ENCODE data around the gene SEC16A.

SEC16A gene

GRCh38 chr9:136487672-136488071 is 4.8 kb upstream of the SEC16A start:
- peaks cover 7% of the 10 kb centered on the region for H3K4me1 Mint-ChIP-seq (ENCODE audit: low read depth)
- no peaks in the 10 kb centered on the region for H3K9me3 Mint-ChIP-seq
- H3K27me3 Mint-ChIP-seq = no peaks in the 10 kb centered on the region
- H3K36me3 Mint-ChIP-seq (ENCODE audit: low read depth) = peaks cover 2% of the 10 kb centered on the region
- no peak for DNase-seq
- peak overlapping the region; percentile 22 for H3K27ac Mint-ChIP-seq
- no peak overlapping the region for H3K4me3 Mint-ChIP-seq

DNA sequence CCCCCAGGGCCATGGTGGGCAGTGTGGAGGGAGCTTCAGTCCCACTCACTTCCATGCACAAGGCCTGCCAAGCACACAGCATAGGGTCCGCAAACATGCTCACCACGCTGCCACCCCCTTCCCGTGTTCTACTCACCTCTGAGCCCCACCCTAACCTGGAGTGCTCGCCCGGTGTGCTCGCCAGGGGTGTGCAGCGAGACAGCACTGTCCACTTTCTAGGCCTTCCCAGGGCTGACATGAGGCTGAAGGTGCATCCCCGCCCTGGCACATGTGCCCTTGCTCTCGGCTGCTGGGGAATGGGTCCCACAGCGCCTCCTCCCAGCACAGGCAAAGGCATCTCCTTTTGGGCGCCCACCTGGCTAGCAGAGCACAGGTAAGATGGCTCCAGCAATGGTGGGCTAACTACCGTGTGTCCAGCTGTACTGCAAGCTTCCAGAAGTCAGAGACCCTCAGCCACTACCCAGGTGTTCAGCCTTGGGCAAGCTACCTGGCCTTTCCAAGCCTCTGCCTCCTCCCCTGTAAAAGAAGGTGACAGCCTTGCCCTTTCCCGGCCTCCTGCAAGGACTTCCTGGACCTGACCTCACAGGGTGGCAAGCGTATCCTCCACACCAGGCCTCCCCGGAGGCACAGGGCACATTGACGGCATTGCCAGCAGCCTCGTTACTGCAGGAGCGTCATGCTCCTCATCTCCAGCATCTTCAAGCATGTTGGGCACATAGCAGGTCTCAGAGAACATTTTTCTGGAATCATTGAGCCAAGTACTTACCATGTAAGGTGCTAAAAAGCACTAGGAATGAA is 4.2 kb upstream of the SEC16A start:
- H3K27me3 Mint-ChIP-seq = no peaks in the 10 kb centered on the region
- H3K27ac Mint-ChIP-seq = peak overlapping the region; percentile 22
- H3K9me3 Mint-ChIP-seq = no peaks in the 10 kb centered on the region
- peaks cover 8% of the 10 kb centered on the region for H3K4me1 Mint-ChIP-seq (ENCODE audit: low read depth)
- no peak for DNase-seq
- no peak overlapping the region for H3K4me3 Mint-ChIP-seq
- peaks cover 7% of the 10 kb centered on the region for H3K36me3 Mint-ChIP-seq (ENCODE audit: low read depth)

- peaks cover 15% of the 10 kb centered on the region for H3K36me3 Mint-ChIP-seq (ENCODE audit: low read depth)
- no peak overlapping the region for H3K4me3 Mint-ChIP-seq
- H3K4me1 Mint-ChIP-seq (ENCODE audit: low read depth) = peaks cover 17% of the 10 kb centered on the region
- no peak for DNase-seq
- no peaks in the 10 kb centered on the region for H3K9me3 Mint-ChIP-seq
- peak overlapping the region; percentile 1 for H3K27ac Mint-ChIP-seq
- no peaks in the 10 kb centered on the region for H3K27me3 Mint-ChIP-seq
Observed at GRCh38 chr9:136486131-136486530, 3.3 kb upstream of the SEC16A start.

DNA sequence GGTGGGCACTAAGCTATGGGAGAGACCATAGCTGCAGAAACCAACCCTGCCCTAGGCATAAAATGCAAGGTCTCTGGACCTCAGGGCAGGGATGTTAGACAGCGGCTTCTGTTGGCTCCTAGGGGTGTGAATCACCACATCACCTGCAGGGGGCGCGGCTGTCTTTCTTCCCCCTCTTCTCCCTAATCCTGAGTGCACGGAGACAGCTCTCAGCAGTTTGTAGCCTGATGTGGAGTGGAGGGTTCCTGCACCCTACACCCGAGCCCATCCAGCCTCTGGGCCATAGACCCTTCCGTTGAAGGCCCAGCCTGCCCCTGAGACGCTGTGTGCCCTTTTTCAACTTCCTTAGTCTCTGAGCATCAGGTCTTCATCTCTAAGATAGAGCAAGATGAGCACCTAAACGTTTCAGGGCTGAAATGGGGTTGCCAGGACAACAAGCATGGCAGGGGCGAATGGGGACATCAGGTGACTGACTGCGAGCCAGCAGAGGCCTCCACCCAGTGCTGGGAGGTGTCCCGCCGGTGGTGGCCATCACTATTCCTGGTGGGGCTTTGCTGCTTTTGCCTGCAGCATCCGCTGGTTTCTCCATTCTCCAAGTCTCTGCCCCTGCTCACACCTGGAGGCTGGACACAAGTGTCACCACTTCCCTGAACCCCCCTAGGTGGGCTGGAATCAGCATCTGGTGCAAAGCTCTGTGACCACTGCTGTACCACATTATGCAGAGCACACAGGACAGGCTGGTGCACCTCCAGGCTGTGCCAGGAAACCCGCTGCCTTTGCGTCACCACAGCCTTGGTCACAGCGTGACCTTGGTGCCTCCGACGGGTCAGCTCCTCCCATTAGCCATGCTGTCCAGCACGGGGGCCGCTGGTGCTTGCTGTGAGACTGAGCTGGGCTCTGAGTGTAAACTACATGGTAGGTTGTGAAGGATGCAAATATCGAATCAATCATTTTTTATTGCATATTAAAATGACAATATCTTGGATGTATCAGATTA is 2.5 kb upstream of the SEC16A start:
- peaks cover 18% of the 10 kb centered on the region for H3K36me3 Mint-ChIP-seq (ENCODE audit: low read depth)
- H3K27me3 Mint-ChIP-seq = no peaks in the 10 kb centered on the region
- peak overlapping the region; percentile 69 for H3K27ac Mint-ChIP-seq
- DNase-seq = peak; percentile 88
- peak overlapping the region; percentile 66 for H3K4me3 Mint-ChIP-seq
- no peaks in the 10 kb centered on the region for H3K9me3 Mint-ChIP-seq
- H3K4me1 Mint-ChIP-seq (ENCODE audit: low read depth) = peaks cover 20% of the 10 kb centered on the region

DNA sequence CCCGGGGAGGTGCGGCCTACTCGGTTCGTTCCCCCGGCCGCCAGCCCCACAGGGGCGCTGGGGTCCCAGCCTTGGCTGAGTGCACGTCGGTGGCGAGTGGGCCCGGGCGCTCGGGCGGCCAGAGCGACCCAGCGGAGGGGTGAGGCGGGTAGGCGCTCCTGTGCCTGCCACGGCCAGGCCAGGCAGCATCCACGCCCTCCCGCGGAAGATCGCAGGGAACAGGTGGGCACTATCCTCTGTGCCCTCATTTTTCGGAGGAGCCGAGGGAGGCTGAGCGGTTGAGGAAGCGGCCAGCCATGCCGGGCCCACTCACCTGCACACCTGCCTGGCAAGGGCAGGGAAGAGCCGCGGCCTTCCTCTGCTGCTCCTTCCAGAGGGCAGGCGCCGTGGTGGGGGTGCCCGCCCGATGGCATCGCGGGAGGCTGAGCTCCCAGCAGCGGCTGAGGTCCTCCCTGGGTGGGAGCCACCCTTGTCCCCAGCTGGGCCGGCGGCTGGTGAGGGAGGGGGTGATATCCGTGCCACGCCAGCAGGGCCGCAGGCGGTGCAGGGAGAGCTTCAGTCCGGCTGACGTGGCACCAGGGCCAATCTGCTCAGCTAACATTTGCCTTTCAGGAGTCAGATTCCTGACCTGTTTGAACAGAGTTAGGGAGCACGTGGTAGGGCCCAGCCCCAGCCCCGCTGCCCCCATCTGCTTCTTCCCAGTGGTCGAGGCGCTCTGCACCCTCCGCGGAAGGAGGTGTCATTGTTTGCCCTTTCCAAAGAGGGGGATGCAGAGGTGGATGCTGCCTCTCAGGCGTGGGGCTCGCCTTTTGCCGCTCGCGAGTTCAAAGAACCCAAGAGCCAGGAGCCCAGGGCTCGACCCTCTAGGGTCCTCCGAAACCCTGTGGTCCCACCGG is 1.6 kb upstream of the SEC16A start:
- DNase-seq = no peak
- Mint-ChIP-seq H3K27ac (peak overlapping the region; percentile 69), H3K4me3 (peak overlapping the region; percentile 66), H3K9me3 (no peaks in the 10 kb centered on the region), H3K36me3 (ENCODE audit: low read depth) (peaks cover 27% of the 10 kb centered on the region), H3K4me1 (ENCODE audit: low read depth) (peaks cover 28% of the 10 kb centered on the region), H3K27me3 (no peaks in the 10 kb centered on the region)

DNA sequence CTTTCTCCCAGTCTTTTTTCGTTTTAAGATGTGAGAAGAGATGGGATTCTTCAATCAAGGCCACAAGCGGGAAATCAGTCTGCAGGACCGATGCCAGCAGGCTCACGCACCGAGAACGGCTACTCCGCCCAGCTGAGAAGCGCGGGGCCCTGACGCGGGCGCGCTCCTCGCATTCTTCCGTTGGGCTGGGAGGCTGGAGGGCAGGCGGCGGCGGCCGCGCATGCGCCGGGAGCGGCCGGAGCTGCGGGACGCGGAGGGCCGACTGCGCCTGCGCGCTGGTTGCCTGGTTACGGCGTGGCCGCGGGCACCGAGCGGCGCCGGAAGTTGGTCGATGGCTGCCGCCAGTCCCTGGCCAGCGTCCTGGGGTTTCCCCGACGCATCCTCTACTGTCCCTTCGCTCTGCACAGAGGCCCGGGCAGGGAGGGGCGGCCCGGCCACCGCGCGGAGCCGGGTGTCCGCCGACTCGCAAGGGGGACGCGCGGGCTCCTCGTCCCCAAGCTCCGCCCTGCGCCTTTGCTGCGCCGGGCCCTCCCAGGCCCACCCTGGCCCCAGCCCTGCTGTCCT is 831 bp upstream of the SEC16A start:
- H3K4me3 Mint-ChIP-seq = peak overlapping the region; percentile 97
- H3K4me1 Mint-ChIP-seq (ENCODE audit: low read depth) = peaks cover 32% of the 10 kb centered on the region
- peak overlapping the region; percentile 99 for H3K27ac Mint-ChIP-seq
- H3K9me3 Mint-ChIP-seq = no peaks in the 10 kb centered on the region
- H3K27me3 Mint-ChIP-seq = no peaks in the 10 kb centered on the region
- peaks cover 31% of the 10 kb centered on the region for H3K36me3 Mint-ChIP-seq (ENCODE audit: low read depth)
- DNase-seq = peak; percentile 97

DNA sequence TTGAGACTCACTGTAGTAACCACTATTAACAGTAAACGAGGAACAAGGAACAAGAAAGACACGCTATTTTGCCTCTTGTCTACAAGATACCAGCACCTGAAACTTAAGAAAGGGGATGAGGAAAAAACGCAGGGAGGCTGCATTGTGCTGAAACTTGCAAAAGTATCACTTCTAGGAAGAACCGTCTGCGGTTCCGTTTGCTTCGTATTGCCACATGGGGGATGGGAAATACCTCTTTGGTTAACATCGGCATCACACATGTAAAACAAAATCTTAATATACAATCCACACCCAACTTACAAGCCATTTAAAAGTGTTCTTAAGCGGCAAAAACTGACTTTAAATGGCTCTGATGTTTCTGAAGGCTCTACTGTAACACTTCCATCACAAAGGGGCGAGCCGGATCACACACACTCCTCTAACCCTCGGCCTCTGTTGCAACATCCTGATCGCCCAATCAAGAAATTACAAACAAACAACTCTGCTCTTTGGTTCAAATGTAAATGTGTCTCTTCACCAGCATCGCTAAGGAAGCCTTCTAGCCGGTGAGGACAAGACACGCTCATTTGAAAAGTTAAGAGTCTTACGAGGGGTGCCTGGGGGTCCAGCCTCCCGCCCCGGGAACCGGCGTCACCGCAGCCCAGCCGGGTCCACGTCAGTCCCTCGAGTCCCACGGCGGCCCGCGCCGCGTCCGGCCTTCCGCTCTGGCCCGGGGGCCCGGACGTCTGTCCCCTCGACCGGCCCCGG is 621 bp downstream of the SEC16A start:
- no peaks in the 10 kb centered on the region for H3K27me3 Mint-ChIP-seq
- no peaks in the 10 kb centered on the region for H3K9me3 Mint-ChIP-seq
- H3K36me3 Mint-ChIP-seq (ENCODE audit: low read depth) = peaks cover 46% of the 10 kb centered on the region
- peak overlapping the region; percentile 92 for H3K27ac Mint-ChIP-seq
- peaks cover 39% of the 10 kb centered on the region for H3K4me1 Mint-ChIP-seq (ENCODE audit: low read depth)
- no peak for DNase-seq
- peak overlapping the region; percentile 97 for H3K4me3 Mint-ChIP-seq

- Mint-ChIP-seq H3K27ac (peak overlapping the region; percentile 92), H3K9me3 (no peaks in the 10 kb centered on the region), H3K36me3 (ENCODE audit: low read depth) (peaks cover 52% of the 10 kb centered on the region), H3K4me1 (ENCODE audit: low read depth) (peaks cover 39% of the 10 kb centered on the region), H3K27me3 (no peaks in the 10 kb centered on the region), H3K4me3 (peak overlapping the region; percentile 97)
- DNase-seq = no peak
Observed at GRCh38 chr9:136481558-136481957, 1.3 kb downstream of the SEC16A start.

DNA sequence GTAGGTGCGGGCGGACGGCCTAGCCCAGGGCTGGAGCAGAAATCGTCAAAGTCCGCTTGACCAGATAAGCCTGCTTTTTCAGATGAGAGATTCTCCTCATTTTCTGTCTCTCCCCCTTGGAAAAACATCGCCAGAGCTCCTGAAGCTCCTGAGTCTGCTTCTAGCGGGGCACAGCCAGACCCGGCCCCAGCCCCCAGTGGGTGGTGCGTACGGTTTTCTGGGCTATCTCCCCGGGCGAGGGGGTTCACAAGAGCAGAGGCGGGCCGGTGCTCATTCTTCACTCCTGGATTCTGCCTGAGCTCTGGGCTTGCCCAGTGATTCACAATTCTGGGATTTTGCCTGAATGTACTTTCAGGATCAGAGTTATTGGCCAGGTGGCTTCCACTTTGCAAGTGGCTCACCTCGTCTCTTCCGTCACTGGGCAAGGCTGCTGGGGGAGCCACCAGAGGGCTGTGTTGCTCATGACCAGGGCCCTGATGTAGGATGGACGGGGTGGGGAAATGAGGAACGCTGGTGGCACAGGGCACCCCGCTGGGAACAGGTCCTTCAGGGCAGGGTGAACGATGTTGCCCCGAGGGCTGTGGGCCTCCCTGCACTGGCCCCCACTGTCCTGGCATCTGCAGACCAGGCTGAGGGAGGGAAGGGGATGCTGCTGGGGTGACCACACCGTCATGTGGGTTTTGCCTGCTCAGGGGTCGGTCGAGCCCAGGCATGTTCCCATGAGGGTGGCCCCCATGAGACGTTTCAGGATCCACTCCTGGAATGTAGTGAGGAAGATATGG is 6.3 kb downstream of the SEC16A start:
- H3K4me3 Mint-ChIP-seq = no peak overlapping the region
- no peak overlapping the region for H3K27ac Mint-ChIP-seq
- H3K9me3 Mint-ChIP-seq = no peaks in the 10 kb centered on the region
- peaks cover 91% of the 10 kb centered on the region for H3K36me3 Mint-ChIP-seq (ENCODE audit: low read depth)
- no peaks in the 10 kb centered on the region for H3K27me3 Mint-ChIP-seq
- DNase-seq = no peak
- peaks cover 29% of the 10 kb centered on the region for H3K4me1 Mint-ChIP-seq (ENCODE audit: low read depth)

DNA sequence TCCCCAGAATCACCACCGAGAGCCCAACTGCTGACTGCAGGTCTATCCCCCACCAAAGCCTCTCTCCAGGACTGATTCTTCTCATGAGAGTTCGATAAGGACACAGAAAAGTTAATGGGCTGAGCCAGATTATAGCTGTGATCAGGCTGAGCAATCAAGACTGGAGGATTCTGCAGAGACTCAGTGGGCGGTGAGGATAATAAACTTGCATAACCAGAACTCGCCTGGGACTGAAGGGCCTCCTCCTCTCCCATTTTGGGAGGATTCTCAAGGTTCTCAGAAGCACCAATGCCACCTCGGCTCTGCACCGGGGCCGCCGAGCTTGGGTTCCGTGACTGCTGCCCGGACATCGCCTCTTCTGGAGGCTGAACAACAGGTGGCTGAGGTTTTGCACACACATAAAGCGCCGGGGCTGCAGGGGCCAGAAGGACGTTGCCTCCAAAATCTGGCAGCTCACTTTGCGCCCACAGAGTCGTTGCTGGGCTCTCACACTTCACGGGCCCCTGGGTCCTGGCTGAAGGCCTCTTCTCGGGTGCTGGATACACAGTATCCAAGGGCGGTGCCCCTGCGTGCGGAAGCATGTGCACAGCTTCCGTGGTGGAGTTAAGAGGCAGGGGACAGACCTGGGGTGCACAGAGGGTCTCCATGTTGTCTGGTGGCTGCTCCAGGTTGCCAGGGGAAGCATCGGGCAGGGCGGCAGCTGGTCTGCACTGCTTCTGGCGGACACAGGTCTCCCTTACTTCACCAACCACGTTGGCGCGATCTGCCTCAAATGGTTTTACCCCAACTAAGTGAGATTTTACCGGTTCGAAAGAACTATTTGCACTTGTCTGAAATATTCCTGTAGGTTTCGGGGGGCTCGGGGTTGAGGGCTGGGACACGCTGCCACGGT is 7.6 kb downstream of the SEC16A start:
- Mint-ChIP-seq H3K4me1 (ENCODE audit: low read depth) (peaks cover 20% of the 10 kb centered on the region), H3K27ac (no peak overlapping the region), H3K9me3 (no peaks in the 10 kb centered on the region), H3K36me3 (ENCODE audit: low read depth) (peaks cover 96% of the 10 kb centered on the region), H3K4me3 (no peak overlapping the region), H3K27me3 (no peaks in the 10 kb centered on the region)
- no peak for DNase-seq

GRCh38 chr9:136474021-136474640 is 8.7 kb downstream of the SEC16A start:
- no peaks in the 10 kb centered on the region for H3K9me3 Mint-ChIP-seq
- H3K4me3 Mint-ChIP-seq = no peak overlapping the region
- no peaks in the 10 kb centered on the region for H3K27me3 Mint-ChIP-seq
- H3K4me1 Mint-ChIP-seq (ENCODE audit: low read depth) = peaks cover 14% of the 10 kb centered on the region
- no peak for DNase-seq
- H3K36me3 Mint-ChIP-seq (ENCODE audit: low read depth) = peaks cover 99% of the 10 kb centered on the region
- H3K27ac Mint-ChIP-seq = no peak overlapping the region

GRCh38 chr9:136473354-136473721 is 9.5 kb downstream of the SEC16A start:
- peaks cover 100% of the 10 kb centered on the region for H3K36me3 Mint-ChIP-seq (ENCODE audit: low read depth)
- H3K4me1 Mint-ChIP-seq (ENCODE audit: low read depth) = peaks cover 7% of the 10 kb centered on the region
- H3K9me3 Mint-ChIP-seq = no peaks in the 10 kb centered on the region
- H3K4me3 Mint-ChIP-seq = no peak overlapping the region
- H3K27ac Mint-ChIP-seq = peak overlapping the region; percentile 15
- H3K27me3 Mint-ChIP-seq = no peaks in the 10 kb centered on the region
- no peak for DNase-seq
